Measurements from ENCODE around the gene ATAD2B. TPM values are rescaled to one million over a fixed set of nuclear protein-coding genes. Genes with fewer than 3 reads are reported as not detected.

The ATAD2B gene
- total and polyA plus RNA-seq, 2 of the 8 experiments (the other 6 are each of a cell fraction or from before 2014, with no cell fraction given): 3.4 to 16.1 TPM

- no peak for TF ChIP-seq CTBP2 (IDR thresholded peaks at IDR 0.05; ENCODE audit: borderline replicate concordance, insufficient read depth, insufficient read length, low read length)
- no peak for TF ChIP-seq NANOG (IDR thresholded peaks at IDR 0.05; ENCODE audit: insufficient read depth, low read depth, low read length, poor library complexity, severe bottlenecking)
- no peak for TF ChIP-seq SP4 (IDR thresholded peaks at IDR 0.05; ENCODE audit: low read length)
- TF ChIP-seq ZNF274 (IDR thresholded peaks at IDR 0.05; ENCODE audit: borderline replicate concordance, extremely low read depth, low read length): no peak
Observed at GRCh38 chr2:23941644-23942043, 14.7 kb upstream of the ATAD2B start (continued).

Measured in H1 (cell line).